Fibroblast of mammary gland (primary cell): ENCODE data around the gene RFX5.

Source experiments
- DNase-seq: peaks from one replicate; pipeline ENCODE4 v3.0.0-alpha.2; 2010; ENCODE audit warnings: low read depth
- H3K4me3 ChIP-seq: 2 replicates; pipeline ENCODE4 v1.5.1; 2011; ENCODE audit warnings: low read depth, mild to moderate bottlenecking, low read length, moderate library complexity; ENCODE audit not compliant: control insufficient read depth
- TF ChIP-seq, protein P1 (sequence below): conservative IDR thresholded peaks from 2 replicates; pipeline ENCODE4 v1.5.1; 2011; ENCODE audit warnings: low read depth, low read length, inconsistent platforms; ENCODE audit not compliant: control insufficient read depth, insufficient read depth

The RFX5 gene

GRCh38 chr1:151311011-151311410, 36.0 kb downstream of the RFX5 start:
- no peak overlapping the region for H3K4me3 ChIP-seq
- TF ChIP-seq, protein P1, sequence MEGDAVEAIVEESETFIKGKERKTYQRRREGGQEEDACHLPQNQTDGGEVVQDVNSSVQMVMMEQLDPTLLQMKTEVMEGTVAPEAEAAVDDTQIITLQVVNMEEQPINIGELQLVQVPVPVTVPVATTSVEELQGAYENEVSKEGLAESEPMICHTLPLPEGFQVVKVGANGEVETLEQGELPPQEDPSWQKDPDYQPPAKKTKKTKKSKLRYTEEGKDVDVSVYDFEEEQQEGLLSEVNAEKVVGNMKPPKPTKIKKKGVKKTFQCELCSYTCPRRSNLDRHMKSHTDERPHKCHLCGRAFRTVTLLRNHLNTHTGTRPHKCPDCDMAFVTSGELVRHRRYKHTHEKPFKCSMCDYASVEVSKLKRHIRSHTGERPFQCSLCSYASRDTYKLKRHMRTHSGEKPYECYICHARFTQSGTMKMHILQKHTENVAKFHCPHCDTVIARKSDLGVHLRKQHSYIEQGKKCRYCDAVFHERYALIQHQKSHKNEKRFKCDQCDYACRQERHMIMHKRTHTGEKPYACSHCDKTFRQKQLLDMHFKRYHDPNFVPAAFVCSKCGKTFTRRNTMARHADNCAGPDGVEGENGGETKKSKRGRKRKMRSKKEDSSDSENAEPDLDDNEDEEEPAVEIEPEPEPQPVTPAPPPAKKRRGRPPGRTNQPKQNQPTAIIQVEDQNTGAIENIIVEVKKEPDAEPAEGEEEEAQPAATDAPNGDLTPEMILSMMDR: no peak
- peak; percentile 48 for DNase-seq

DNA sequence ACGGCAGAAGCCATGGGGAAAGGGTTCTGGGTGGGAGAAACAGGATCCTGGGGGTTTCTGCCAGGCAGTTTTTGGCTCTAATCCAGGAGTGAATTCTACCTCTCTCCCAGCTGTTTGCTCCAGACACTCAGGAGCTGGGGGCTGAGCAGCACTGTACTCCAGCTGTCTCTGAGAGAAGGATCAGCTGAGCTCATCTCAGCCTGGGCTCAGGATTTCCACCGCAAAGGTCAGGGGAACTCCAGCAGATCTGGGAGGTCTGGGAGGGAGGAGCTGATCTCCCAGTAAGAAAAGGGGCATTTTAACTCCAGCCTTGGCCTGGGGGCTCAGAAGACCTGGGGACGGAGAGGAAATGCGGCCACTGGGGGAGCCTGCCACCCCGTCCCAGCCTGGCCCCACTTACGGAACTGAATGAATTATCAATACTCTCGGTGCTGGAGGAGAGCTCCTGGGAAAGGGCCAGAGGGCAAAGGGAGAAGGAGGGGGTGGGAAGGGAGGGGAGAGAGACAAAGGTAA, 37.2 kb downstream of the RFX5 start:
- peak; percentile 69 for DNase-seq

DNA sequence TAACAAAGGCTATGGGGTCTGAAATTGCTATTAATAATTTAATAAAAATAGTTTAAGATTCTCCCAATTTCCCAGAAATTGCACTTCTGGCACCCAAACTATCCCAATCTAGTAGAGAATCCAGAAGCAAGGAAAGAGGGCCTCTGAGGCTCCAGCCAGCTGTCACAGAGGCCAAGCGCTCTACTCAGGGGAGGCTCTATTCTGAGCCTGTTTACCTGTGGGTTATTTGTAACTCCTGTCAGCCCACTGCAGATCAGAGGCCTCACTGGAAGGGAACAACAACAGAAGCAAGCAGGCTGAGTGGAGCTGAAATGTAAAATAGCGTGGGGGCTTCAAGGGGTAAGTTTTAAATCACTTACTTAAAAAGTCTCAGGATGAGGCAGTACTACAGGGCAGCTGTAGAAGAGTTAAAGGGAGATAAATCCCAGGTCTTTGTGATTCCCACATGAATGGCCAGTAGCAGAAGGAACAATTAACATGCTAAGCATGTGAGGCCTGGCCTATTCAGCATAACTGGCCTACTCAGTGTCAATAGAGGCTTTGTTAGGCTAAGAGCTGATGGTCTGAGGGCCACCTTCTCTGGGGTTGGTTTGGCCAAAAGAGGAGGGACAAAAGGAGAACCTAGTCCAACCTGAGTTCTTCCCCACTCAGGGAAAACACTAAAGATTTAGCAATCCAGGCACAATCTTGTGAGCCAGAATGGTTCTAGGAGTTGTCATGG, 52.1 kb downstream of the RFX5 start:
- no peak overlapping the region for H3K4me3 ChIP-seq
- no peak for DNase-seq
- TF ChIP-seq, protein P1: no peak

More for the DNA sequence above, 37.2 kb downstream of the RFX5 start:
- no peak overlapping the region for H3K4me3 ChIP-seq
- TF ChIP-seq, protein P1: no peak

- TF ChIP-seq, protein P1: no peak
- H3K4me3 ChIP-seq: no peak overlapping the region
- DNase-seq: no peak
Measured at GRCh38 chr1:151293093-151293492, 54.0 kb downstream of the RFX5 start.

DNA sequence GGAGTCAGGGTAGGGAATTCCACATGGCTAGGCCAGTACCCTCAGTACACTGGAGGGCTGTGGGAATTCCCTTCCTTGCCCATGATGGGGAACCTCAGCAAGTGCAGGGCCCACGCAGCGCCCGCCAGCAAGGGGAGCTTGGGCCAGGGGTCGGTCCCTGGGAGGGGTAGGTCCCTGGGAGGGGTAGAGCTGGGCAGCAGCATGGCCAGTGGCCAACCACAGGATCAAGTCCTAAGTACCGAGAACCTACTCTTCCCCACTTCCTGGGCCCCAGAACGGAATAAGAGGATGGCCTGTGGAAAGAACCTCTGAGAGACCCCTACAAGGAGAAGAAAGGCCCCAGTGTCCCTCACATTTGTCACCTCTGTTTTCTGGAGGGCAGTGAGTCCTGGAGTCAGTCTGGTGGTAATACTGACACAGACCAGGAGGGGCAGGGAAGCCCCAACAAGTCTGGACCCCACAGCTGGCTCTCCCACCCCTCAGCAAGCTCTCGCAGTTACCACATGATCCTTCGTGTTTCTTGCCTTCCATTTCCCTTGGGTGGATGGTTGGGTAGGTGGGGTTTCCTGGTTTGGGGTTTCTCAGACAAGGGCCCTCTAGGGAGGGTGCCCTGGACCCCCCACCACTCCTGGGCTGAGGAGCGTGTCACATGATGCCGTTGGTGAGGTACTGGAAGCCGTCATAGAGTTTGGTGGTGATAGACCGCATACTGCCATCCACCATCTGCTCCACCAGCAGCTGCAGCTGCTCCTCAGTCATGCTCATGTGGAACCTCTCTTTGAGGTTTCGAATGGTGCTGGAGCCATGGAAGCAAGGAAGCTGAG, 54.6 kb downstream of the RFX5 start:
- DNase-seq: no peak
- TF ChIP-seq, protein P1: no peak
- no peak overlapping the region for H3K4me3 ChIP-seq

GRCh38 chr1:151290709-151291303, 56.2 kb downstream of the RFX5 start:
- DNase-seq: no peak
- TF ChIP-seq, protein P1: no peak
- no peak overlapping the region for H3K4me3 ChIP-seq
